Measurements from ENCODE around the gene IFI6.
"Not testable (repeated sequence)": the region's sequence is repeated elsewhere in the genome, so short reads cannot be mapped to it uniquely, and the experiment has no call there.

The IFI6 gene

DNA sequence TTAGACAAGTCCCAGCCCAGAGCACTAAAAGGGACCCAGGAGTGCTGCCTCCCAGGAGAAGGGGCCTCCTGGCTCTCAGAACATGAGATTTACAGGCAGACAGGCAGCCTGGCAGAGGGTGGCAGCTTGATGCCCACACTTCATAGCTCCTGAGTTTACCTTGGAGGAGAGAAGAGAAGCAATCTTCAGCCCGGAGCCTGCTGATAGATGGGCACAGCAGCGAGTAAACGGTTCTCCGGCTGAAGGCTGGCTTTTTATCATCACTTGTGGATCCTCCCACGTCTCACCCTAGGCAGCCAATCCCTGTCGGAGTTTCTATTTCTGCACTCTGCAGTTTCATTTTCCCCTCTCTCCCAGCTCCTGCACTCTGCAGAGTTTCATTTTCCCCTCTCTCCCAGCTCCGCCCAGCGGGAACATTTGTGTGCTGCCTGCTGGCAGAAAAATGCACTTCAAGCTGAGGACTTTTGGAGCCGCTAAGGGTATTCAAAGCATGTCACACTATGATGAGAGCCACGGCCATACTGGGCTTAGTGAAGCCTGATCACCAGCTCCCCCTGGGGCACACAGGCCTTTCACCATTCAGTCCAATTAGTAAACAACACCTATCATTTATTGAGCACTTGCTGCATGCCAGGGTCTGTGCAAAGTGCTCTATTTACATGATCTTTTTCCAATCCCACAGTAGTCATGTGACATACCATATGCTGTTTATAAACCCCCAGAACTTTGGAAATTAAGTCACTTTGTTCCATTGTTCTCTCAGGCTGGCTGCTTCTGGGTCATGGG, at the start of gene IFI6:
Gene IFI6, minus strand, starts transcription at position 229 of the 786 bp plus-strand sequence. CDS start 2,878 bp downstream, outside the sequence.
- DNase-seq (ENCODE audit: low read depth in 2 of 2) = peak; percentile 36 to 64

- no peak for DNase-seq (ENCODE audit: low read depth in 2 of 2)
Observed at GRCh38 chr1:27719286-27720251, 47.6 kb upstream of the IFI6 start.

GRCh38 chr1:27716262-27716895, 44.4 kb upstream of the IFI6 start:
- DNase-seq (ENCODE audit: low read depth in 2 of 2) = no peak

DNA sequence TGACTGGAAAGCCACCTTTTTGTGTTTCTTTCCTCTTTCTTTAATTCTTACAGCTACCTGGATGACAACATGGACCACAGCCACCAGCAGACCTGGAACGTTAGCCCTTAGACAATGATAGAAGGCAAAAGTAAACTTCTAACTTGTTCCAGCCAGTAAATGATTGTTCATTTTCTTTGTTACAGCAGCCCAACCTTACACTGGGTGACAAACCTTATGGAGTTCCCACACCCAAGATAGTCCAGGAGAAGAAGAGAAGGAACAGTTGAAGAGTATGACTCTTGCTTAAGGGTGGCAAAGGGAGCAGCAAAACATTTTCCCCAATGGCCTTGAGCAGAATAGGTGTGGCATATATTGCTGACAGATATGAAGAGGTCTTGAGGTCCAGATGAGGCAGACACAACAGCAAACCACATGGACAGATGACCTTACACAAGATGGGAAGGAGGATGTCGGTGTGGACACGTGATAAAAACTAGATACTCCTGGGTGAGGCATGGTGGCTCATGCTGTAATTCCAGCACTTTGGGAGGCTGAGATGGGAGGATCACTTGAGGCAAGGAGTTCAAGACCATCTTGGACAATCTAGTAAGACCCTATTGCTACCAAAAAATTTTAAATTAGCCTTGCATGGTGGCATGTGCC, 42.0 kb upstream of the IFI6 start:
- DNase-seq (ENCODE audit: low read depth in 2 of 2) = no peak

DNA sequence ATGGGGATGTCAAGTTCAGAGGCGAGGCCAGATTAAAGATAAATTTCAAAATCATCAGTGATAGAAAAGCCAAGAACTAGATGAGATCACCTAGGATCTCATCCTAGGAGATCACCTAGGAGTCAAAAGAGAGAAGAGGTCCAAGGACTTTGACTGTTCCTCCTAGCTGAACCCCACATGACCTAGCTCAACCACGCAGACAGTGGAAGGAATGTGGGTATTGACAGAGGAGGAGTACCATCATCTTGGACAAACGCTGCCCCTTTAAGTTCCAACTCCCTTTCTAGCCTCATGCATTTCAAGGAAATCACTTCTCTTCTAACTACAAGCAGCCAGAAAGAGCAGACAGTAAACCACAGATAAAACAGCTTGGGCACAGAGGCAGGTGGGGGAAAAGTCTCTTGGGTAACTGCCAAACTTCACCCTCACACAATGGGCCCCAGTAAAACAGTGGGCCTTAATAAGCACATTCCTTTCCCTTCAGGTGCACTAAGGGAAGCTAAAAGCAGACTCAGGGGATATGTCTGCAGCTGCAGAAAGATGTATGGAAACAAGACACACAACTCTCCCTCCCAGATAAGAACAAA, 41.2 kb upstream of the IFI6 start:
- DNase-seq (ENCODE audit: low read depth in 2 of 2) = no peak

DNA sequence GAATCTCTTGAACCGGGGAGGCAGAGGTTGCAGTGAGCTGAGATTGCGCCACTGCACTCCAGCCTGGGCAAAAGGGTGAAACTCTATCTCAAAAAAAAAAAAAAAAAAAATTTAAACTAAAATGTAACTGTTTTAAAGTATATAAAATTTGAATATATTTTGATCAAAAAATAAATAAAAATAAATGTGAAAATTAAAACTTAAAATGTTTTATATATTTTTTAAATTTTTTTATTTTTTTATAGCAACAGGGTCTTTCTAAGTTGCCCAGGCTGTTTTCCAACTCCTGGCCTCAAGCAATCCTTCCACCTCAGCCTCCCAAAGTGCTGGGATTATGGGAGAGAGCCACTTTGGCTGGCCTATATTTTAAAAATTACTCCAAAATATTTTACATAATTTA, 38.6 kb upstream of the IFI6 start:
- DNase-seq (ENCODE audit: low read depth in 2 of 2) = no peak

DNA sequence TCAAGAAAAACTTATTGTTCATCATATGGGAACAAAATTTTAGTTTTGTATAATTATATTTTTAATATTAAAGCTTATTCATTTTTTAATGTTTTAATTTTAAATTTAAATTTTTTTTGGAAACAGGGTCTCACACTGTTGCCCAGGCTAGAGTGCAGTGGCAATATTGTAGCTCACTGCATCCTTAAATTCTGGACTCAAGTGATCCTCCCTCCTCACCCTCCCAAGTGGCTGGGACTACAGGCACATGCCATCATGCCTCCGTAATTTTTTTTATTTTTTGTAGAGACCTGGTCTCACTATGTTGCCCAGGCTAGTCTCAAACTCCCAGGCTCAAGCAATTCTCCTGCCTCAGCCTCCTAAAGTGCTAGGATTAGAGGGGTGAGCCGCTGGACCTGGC, 33.6 kb upstream of the IFI6 start:
- no peak for DNase-seq (ENCODE audit: low read depth in 2 of 2)

GRCh38 chr1:27704958-27705357, 33.0 kb upstream of the IFI6 start:
- no peak for DNase-seq (ENCODE audit: low read depth in 2 of 2)

- not testable (repeated sequence) for DNase-seq (ENCODE audit: low read depth in 2 of 2)
Observed at GRCh38 chr1:27696835-27697234, 24.8 kb upstream of the IFI6 start.

GRCh38 chr1:27690183-27690582, 18.2 kb upstream of the IFI6 start:
- DNase-seq (ENCODE audit: low read depth in 2 of 2) = no peak

GRCh38 chr1:27689423-27690173, 17.6 kb upstream of the IFI6 start:
- no peak for DNase-seq (ENCODE audit: low read depth in 2 of 2)

GRCh38 chr1:27687906-27688305, 15.9 kb upstream of the IFI6 start:
- no peak for DNase-seq (ENCODE audit: low read depth in 2 of 2)

DNA sequence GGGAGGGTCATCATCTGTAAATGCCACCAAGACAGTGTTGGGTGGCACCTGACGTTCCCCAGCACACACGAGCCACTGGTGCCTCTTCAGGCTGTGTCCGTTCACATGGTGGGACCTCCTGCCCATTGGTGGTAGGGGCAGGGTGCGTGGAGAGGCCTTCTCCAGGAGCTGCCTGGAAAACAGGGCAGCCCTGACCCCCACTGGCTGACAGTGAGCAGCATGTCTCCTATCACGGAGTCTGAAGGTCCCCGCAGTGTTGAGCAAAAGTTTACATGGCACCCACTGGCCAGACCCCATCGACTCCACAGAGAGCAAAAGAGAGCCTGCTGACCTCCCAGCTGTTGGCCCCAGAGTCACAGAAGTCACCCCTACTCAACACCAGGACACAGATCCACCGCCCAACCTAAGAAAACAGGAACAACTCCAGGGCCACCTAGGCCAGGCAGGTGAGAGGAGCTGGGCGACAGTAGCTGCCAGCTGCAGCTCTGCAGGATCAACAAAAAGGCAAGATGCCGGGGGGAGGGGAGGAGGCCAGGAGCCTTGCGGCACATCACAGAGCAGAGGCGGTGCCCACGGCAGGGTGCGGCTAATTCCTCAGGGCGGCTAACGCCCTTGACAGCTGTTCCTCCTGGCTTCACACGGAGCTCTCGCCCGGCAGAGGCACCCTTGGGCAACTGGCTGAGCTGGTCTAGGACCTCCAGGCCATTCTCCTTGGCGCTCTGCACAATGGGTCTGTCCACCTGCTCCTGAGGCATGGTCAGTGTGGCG, 14.4 kb upstream of the IFI6 start:
- DNase-seq (ENCODE audit: low read depth in 2 of 2) = no peak

- no peak for DNase-seq (ENCODE audit: low read depth in 2 of 2)
Observed at GRCh38 chr1:27684176-27684575, 12.2 kb upstream of the IFI6 start.

- DNase-seq (ENCODE audit: low read depth in 2 of 2) = no peak
Observed at GRCh38 chr1:27682351-27682944, 10.5 kb upstream of the IFI6 start.

DNA sequence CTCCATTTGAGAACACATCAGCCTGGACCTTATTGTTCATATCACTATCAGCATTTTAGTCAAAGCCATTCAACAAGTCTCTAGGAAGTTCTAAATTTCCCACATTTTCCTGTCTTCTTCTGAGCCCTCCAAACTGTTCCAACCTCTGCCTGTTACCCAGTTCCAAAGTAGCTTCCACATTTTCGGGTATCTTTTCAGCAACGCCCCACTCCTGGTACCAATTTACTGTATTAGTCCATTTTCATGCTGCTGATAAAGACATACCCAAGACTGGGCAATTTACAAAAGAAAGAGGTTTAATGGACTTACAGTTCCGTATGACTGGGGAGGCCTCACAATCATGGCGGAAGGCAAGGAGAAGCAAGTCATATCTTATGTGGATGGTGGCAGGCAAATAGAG, 9.6 kb upstream of the IFI6 start:
- not testable (repeated sequence) for DNase-seq (ENCODE audit: low read depth in 2 of 2)

DNA sequence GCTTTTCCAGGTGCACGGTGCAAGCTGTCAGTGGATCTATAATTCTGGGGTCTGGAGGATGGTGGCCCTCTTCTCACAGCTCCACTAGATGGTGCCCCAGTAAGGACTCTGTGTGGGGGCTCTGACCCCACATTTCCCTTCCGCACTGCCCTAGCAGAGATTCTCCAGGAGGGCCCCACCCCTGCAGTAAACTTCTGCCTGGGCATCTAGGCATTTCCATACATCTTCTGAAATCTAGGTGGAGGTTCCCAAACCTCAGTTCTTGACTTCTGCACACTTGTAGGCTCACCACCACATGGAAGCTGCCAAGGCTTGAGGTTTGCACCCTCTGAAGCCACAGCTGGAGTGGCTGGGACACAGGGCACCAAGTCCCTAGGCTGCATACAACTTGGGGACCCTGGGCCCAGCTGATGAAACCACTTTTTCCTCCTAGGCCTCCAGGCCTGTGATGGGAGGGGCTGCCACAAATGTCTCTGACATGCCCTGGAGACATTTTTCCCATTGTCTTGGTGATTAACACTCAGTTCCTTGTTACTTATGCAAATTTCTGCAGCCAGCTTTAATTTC, 8.3 kb upstream of the IFI6 start:
- DNase-seq (ENCODE audit: low read depth in 2 of 2) = not testable (repeated sequence)

DNA sequence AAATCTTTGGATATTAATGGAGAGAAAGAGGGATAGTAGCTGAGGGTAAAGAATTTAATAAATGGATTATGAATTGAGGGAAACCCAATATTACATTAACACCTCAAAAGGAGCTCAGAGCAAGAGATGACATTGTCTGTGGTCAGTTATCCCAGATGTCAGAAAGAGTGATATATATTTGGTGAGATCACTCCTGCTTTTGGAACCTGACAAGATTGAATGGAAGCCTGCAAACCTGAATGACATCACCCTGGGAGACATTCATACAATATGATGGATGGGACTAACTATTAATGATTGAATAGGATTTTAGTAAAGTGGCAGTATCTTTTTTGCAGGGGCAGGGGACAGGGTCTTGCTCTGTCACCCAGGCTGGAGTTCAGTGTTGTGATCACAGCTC, 6.8 kb upstream of the IFI6 start:
- DNase-seq (ENCODE audit: low read depth in 2 of 2) = no peak

DNA sequence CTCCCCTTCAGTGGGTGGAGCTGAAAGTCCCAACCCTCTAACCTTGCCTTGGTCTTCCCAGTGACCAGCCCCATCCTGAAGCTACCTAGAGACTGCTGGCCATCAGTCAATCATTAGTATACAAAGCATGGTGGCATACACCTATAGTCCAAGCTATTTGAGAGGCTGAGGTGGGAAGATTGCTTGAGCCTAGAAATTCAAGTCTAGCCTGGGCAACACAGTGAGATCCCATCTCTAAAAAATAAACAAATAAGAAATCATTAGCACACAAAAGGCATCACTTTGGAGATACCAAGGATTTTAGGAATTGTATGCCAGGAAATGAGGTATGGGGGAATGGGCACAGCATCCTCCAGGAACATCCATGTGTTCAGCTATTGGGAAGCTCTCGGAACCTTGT, 4.4 kb upstream of the IFI6 start:
- DNase-seq (ENCODE audit: low read depth in 2 of 2) = no peak

Measured in stimulated activated CD4-positive, alpha-beta T cell treated with anti-CD3 and anti-CD28 coated beads, Interleukin-1b, Interleukin-23, amount 100 ng/mL, for 4 hours (primary cell).